B cell (primary cell): ENCODE results near the gene ITGB7. TPM values are rescaled to one million over a fixed set of nuclear protein-coding genes. Genes with fewer than 3 reads are reported as not detected.

Experiments used
- ATAC-seq: fragments of 200-7000 bp; cut with Tn5 transposase; one replicate; pipeline ENCODE4 v1.10.0; 2021; ENCODE audit warnings: low read depth, mild to moderate bottlenecking, moderate number of reproducible peaks, moderate library complexity
- CTCF ChIA-PET: fragments of 350-600 bp; sonication (Branson Sonifier 250); formaldehyde crosslinking; loops from one replicate; lab custom pipeline; 2021; ENCODE audit warnings: antibody characterized with exemption, inconsistent platforms; lab: Charles Lee
- POLR2A ChIA-PET: fragments of 350-600 bp; sonication (Branson Sonifier 250); formaldehyde crosslinking; loops from one replicate; lab custom pipeline; 2021; ENCODE audit warnings: antibody characterized with exemption; lab: Charles Lee
- DNase-seq: peaks from one replicate; pipeline ENCODE4 v3.0.0; 2013
- H2AFZ ChIP-seq: 2 replicates; pipeline ENCODE4 v1.6.1; 2012; ENCODE audit warnings: mild to moderate bottlenecking, low read depth, low read length; ENCODE audit not compliant: insufficient read depth, poor library complexity, severe bottlenecking
- H3K27ac ChIP-seq, 2 donors: 1 replicate in 1 of 2; 2 replicates in 1 of 2; pipeline ENCODE4 v1.5.1; 2012 to 2013; ENCODE audit warnings: low read length in 2 of 2, mild to moderate bottlenecking in 2 of 2, moderate library complexity in 1 of 2
- H3K27me3 ChIP-seq, 4 experiments: fragments of 200-600 bp in 1 of 4; sonication (generic) in 1 of 4; replicated peaks in 1 of 4; 1 replicate in 2 of 4; 2 replicates in 2 of 4; pipeline versions ENCODE4 v1.6.1 to v1.7.0; 2013 to 2016; ENCODE audit warnings: low read length in 3 of 4, mild to moderate bottlenecking in 2 of 4, mixed read lengths in 1 of 4, moderate library complexity in 1 of 4; ENCODE audit not compliant: insufficient read depth in 4 of 4, control insufficient read depth in 3 of 4; ENCODE audit errors: control extremely low read depth in 1 of 4
- H3K36me3 ChIP-seq, 2 experiments: replicated peaks in 1 of 2; 1 replicate in 1 of 2; 2 replicates in 1 of 2; pipeline versions ENCODE4 v1.6.1 to v1.7.1; 2013; ENCODE audit warnings: low read length in 1 of 2; ENCODE audit not compliant: insufficient read depth in 2 of 2, control insufficient read depth in 1 of 2; ENCODE audit errors: control extremely low read depth in 1 of 2, extremely low read depth in 1 of 2
- H3K4me1 ChIP-seq, 2 donors: fragments of 200-600 bp in 1 of 2; sonication (generic) in 1 of 2; 1 replicate in 1 of 2; 2 replicates in 1 of 2; pipeline versions ENCODE4 v1.5.1 to v1.6.1; 2013 to 2017; ENCODE audit warnings: low read length in 2 of 2; ENCODE audit not compliant: control insufficient read depth in 2 of 2, insufficient read depth in 2 of 2
- H3K4me2 ChIP-seq: replicated peaks from 2 replicates; pipeline ENCODE3; 2012; ENCODE audit warnings: mild to moderate bottlenecking, low read depth, low read length; ENCODE audit not compliant: poor library complexity, severe bottlenecking
- H3K4me3 ChIP-seq, 5 experiments: fragments of 200-600 bp in 1 of 5; sonication (generic) in 1 of 5; 1 replicate in 3 of 5; 2 replicates in 2 of 5; pipeline versions ENCODE4 v1.5.1 to v1.7.0; 2011 to 2016; ENCODE audit warnings: low read length in 4 of 5, mild to moderate bottlenecking in 4 of 5, low read depth in 2 of 5, control low read depth in 1 of 5, moderate library complexity in 1 of 5; ENCODE audit not compliant: insufficient read depth in 1 of 5; ENCODE audit errors: control extremely low read depth in 1 of 5, extremely low read depth in 1 of 5
- H3K79me2 ChIP-seq: fragments of 200-600 bp; sonication (generic); one replicate; pipeline ENCODE4 v1.6.0; 2016; ENCODE audit warnings: low read length; ENCODE audit not compliant: control insufficient read depth, insufficient read depth
- H3K9ac ChIP-seq: fragments of 200-600 bp; sonication (generic); 2 replicates; pipeline ENCODE4 v1.6.1; 2017; ENCODE audit warnings: mild to moderate bottlenecking, low read length, moderate library complexity
- H3K9me3 ChIP-seq, 3 donors: one replicate each; pipeline versions ENCODE4 v1.6.1 to v1.7.1; 2013; ENCODE audit warnings: low read length in 2 of 3; ENCODE audit not compliant: control insufficient read depth in 2 of 3, insufficient read depth in 1 of 3; ENCODE audit errors: control extremely low read depth in 1 of 3
- H4K20me1 ChIP-seq: 2 replicates; pipeline ENCODE4 v1.6.0; 2012; ENCODE audit warnings: mild to moderate bottlenecking, low read length; ENCODE audit not compliant: insufficient read depth, control insufficient read depth, poor library complexity, severe bottlenecking
- H3K27ac Mint-ChIP-seq: one replicate; pipeline ENCODE4 v1.8.0; 2021; ENCODE audit warnings: mixed read lengths
- H3K27me3 Mint-ChIP-seq: one replicate; pipeline ENCODE4 v1.8.0; 2021; ENCODE audit warnings: mixed read lengths
- H3K4me1 Mint-ChIP-seq: one replicate; pipeline ENCODE4 v1.8.0; 2021; ENCODE audit warnings: mixed read lengths
- H3K4me3 Mint-ChIP-seq: one replicate; pipeline ENCODE4 v1.8.0; 2021; ENCODE audit warnings: mixed read lengths
- H3K9me3 Mint-ChIP-seq: one replicate; pipeline ENCODE4 v1.8.0; 2022; ENCODE audit warnings: mixed read lengths; ENCODE audit not compliant: insufficient read depth
- CTCF ChIP-seq: fragments of 200-600 bp; IDR thresholded peaks from one replicate; pipeline ENCODE4 v1.8.0; 2022; ENCODE audit warnings: antibody characterized with exemption, mild to moderate bottlenecking
- EZH2 ChIP-seq: IDR thresholded peaks from 2 replicates; pipeline ENCODE4 v1.6.1; 2012; ENCODE audit warnings: borderline replicate concordance, low read depth, mild to moderate bottlenecking, moderate library complexity, low read length; ENCODE audit not compliant: insufficient read depth, poor library complexity, severe bottlenecking
- WGBS: methylation state at CpG from one replicate; pipeline ENCODE4 v1.1.5; 2013; ENCODE audit warnings: missing lambda C conversion rate; ENCODE audit not compliant: insufficient coverage; 5-methylcytosine and 5-hydroxymethylcytosine counted together
- intact Hi-C: fragments of 100-400 bp; cut with micrococcal nuclease; formaldehyde crosslinking; loops from one replicate; pipeline ENCODE4 v1.10.0; 2022
- polyA plus RNA-seq: library from polyadenylated mRNA; depleted of rRNA; stranded (reverse); fragments of >200 nt; gene quantifications from 2 replicates; pipeline ENCODE4 v1.2.3, GENCODE V29; 2012
- total RNA-seq, 2 donors: library from RNA; stranded (reverse); fragments of 120-200 nt in 1 of 2; gene quantifications; 1 replicate in 1 of 2; 2 replicates in 1 of 2; pipeline versions ENCODE4 v1.2.3 to v1.2.4, GENCODE V29; 2013 to 2022

Gene ITGB7
- total and polyA plus RNA-seq, 2 donors (not counting 1 experiment from before 2014, with no cell fraction given): 199 to 265 TPM

- no peak for DNase-seq
- Histone ChIP-seq H4K20me1 (no peaks in the 10 kb centered on the region), H3K27me3 (no peaks in the 10 kb centered on the region), H3K4me2 (no peak overlapping the region), H3K27ac (no peak overlapping the region), H3K4me1 (no peaks in the 10 kb centered on the region), H3K9ac (no peak overlapping the region), H3K4me3 (no peak overlapping the region), H3K9me3 (no peaks in the 10 kb centered on the region), H3K79me2 (no peaks in the 10 kb centered on the region), H3K36me3 (no peaks in the 10 kb centered on the region), H2AFZ (no peak overlapping the region)
- H3K27me3 Mint-ChIP-seq: peaks cover 3% of the 10 kb centered on the region
- CTCF ChIA-PET: no interaction called here
- H3K4me3 Mint-ChIP-seq: no peak overlapping the region
- no peaks in the 10 kb centered on the region for H3K9me3 Mint-ChIP-seq
- intact Hi-C loops: no loop called here
- TF ChIP-seq EZH2: no peak
- TF ChIP-seq CTCF: no peak
- WGBS: no CpG with 5 or more reads among the region's 15 CpGs
- ATAC-seq: no peak
- POLR2A ChIA-PET: no interaction called here
- H3K27ac Mint-ChIP-seq: no peak overlapping the region
- no peaks in the 10 kb centered on the region for H3K4me1 Mint-ChIP-seq
These were observed 59.4 kb downstream of the ITGB7 start for GRCh38 chr12:53147653-53148052.

- POLR2A ChIA-PET: no interaction called here
- no CpG with 5 or more reads among the region's 5 CpGs for WGBS
- Mint-ChIP-seq H3K27ac (no peak overlapping the region), H3K9me3 (no peaks in the 10 kb centered on the region), H3K27me3 (peaks cover 5% of the 10 kb centered on the region), H3K4me3 (no peak overlapping the region), H3K4me1 (no peaks in the 10 kb centered on the region)
- intact Hi-C loops: no loop called here
- Histone ChIP-seq H3K36me3 (no peaks in the 10 kb centered on the region), H3K4me2 (no peak overlapping the region), H3K27me3 (no peaks in the 10 kb centered on the region), H4K20me1 (no peaks in the 10 kb centered on the region), H3K4me3 (no peak overlapping the region), H3K9ac (no peak overlapping the region), H3K4me1 (no peaks in the 10 kb centered on the region), H3K9me3 (no peaks in the 10 kb centered on the region), H2AFZ (no peak overlapping the region), H3K79me2 (no peaks in the 10 kb centered on the region), H3K27ac (no peak overlapping the region)
- ATAC-seq (no peak), DNase-seq (no peak)
- TF ChIP-seq CTCF (no peak), EZH2 (no peak)
- CTCF ChIA-PET: no interaction called here
These were observed 59.9 kb downstream of the ITGB7 start for GRCh38 chr12:53147181-53147580.
